GM12878 (cell line): ENCODE measurements around the gene TMEM161B. TPM values are rescaled to one million over a fixed set of nuclear protein-coding genes. Genes with fewer than 3 reads are reported as not detected.

Experiments
- ATAC-seq: fragments of 200-7000 bp; cut with Tn5 transposase; 3 replicates; pipeline ENCODE4 v1.9.1; 2020; ENCODE audit warnings: mild to moderate bottlenecking, moderate library complexity
- BruUV-seq: library from RNA; stranded (reverse); fragments of 400-500 nt; replicated peaks from 2 replicates; lab custom pipeline; 2021; lab: Mats Ljungman, UMichigan
- CTCF ChIA-PET: fragments of 300-600 bp; sonication (Branson Sonifier 250); formaldehyde crosslinking; extraction: SDS; loops from one replicate; lab custom pipeline; 2021; ENCODE audit warnings: inconsistent platforms; lab: Yijun Ruan, JAX
- POLR2A ChIA-PET: fragments of 350-600 bp; formaldehyde crosslinking; extraction: SDS; loops from one replicate; lab custom pipeline; 2021; ENCODE audit warnings: inconsistent platforms; lab: Charles Lee
- RAD21 ChIA-PET: fragments of 300-600 bp; sonication (Branson Sonifier 250); formaldehyde crosslinking; loops from one replicate; lab custom pipeline; 2023; ENCODE audit warnings: antibody characterized with exemption; ENCODE audit not compliant: unreplicated experiment; lab: Charles Lee
- SMC1A ChIA-PET: fragments of 300-600 bp; sonication (Branson Sonifier 250); formaldehyde crosslinking; loops from one replicate; lab custom pipeline; 2023; ENCODE audit not compliant: unreplicated experiment, uncharacterized antibody; lab: Charles Lee
- DNase-seq: peaks from one replicate; pipeline ENCODE4 v3.0.0-alpha.2; 2011; ENCODE audit warnings: low read depth, low spot score
- FAIRE-seq: peaks from 3 replicates; lab custom pipeline; 2011; peaks lifted over from hg19 to GRCh38; lab: Jason Lieb, UNC
- H2AFZ ChIP-seq: 2 replicates; pipeline ENCODE4 v1.6.0; 2011; ENCODE audit warnings: low read depth, low read length, control low read depth; ENCODE audit not compliant: control insufficient read depth
- H3K27ac ChIP-seq: 2 replicates; pipeline ENCODE4 v1.5.1; 2011; ENCODE audit warnings: control low read depth; ENCODE audit not compliant: control insufficient read depth, insufficient read depth
- H3K27me3 ChIP-seq, 2 experiments: replicated peaks in 1 of 2; 2 replicates each; pipeline versions ENCODE4 v1.6.0 to v1.6.1; 2011; ENCODE audit warnings: low read length in 1 of 2; ENCODE audit not compliant: control insufficient read depth in 2 of 2, insufficient read depth in 2 of 2
- H3K36me3 ChIP-seq, 2 experiments: 2 replicates each; pipeline ENCODE4 v1.5.1; 2011; ENCODE audit warnings: low read length in 1 of 2; ENCODE audit not compliant: control insufficient read depth in 2 of 2, insufficient read depth in 2 of 2
- H3K4me1 ChIP-seq: 2 replicates; pipeline ENCODE4 v1.6.1; 2011; ENCODE audit warnings: mild to moderate bottlenecking, low read length, moderate library complexity, mixed read lengths; ENCODE audit not compliant: control insufficient read depth, insufficient read depth
- H3K4me2 ChIP-seq: 2 replicates; pipeline ENCODE4 v1.6.0; 2011; ENCODE audit warnings: control low read depth; ENCODE audit not compliant: control insufficient read depth, insufficient read depth
- H3K4me3 ChIP-seq: fragments of 200-600 bp; sonication (generic); 2 replicates; pipeline ENCODE4 v1.5.1; 2016
- H3K79me2 ChIP-seq: 2 replicates; pipeline ENCODE4 v1.6.0; 2011; ENCODE audit warnings: low read length; ENCODE audit not compliant: control insufficient read depth, insufficient read depth
- H3K9ac ChIP-seq: 2 replicates; pipeline ENCODE4 v1.8.0; 2011; ENCODE audit warnings: low read length, control low read depth, mixed read lengths; ENCODE audit not compliant: control insufficient read depth, insufficient read depth
- H3K9me3 ChIP-seq: replicated peaks from 3 replicates; pipeline ENCODE4 v1.5.1; 2011; ENCODE audit warnings: mild to moderate bottlenecking, low read length; ENCODE audit not compliant: control insufficient read depth, insufficient read depth
- H4K20me1 ChIP-seq: 2 replicates; pipeline ENCODE4 v1.6.0; 2011; ENCODE audit not compliant: control insufficient read depth, insufficient read depth
- FOXM1 ChIP-seq: IDR thresholded peaks from 2 replicates; pipeline ENCODE4 v1.6.1; 2012; ENCODE audit warnings: low read depth, mild to moderate bottlenecking, inconsistent platforms, low read length, moderate library complexity
- POU2F2 ChIP-seq: IDR thresholded peaks from 3 replicates; pipeline ENCODE4 v1.6.1; 2011; ENCODE audit warnings: low read depth, mild to moderate bottlenecking, low read length, borderline replicate concordance
- WRNIP1 ChIP-seq: IDR thresholded peaks from 2 replicates; pipeline ENCODE4 v1.6.1; 2011; ENCODE audit warnings: low read depth, low read length, improper control_type of control experiment, borderline replicate concordance
- ZBED1 ChIP-seq: IDR thresholded peaks from 2 replicates; pipeline ENCODE4 v1.6.1; 2016; ENCODE audit warnings: borderline replicate concordance
- WGBS: methylation state at CpG from one replicate; pipeline ENCODE4 v1.1.6; 2016; ENCODE audit warnings: low lambda C conversion rate; ENCODE audit not compliant: insufficient replicate concordance, insufficient coverage; ENCODE audit errors: missing lambda C conversion rate; 5-methylcytosine and 5-hydroxymethylcytosine counted together
- in situ Hi-C: fragments of 300-500 bp; cut with MboI; formaldehyde crosslinking; loops from 9 replicates; pipeline ENCODE4 v1.14.3; 2018; ENCODE audit warnings: mixed read lengths
- intact Hi-C: fragments of 100-400 bp; cut with micrococcal nuclease; formaldehyde crosslinking; loops from one replicate; pipeline ENCODE4 v1.14.2; 2022; ENCODE audit not compliant: unreplicated experiment
- polyA plus RNA-seq, 11 experiments: library from polyadenylated mRNA; depleted of rRNA in 4 of 11; unstranded in 6 of 11; stranded (reverse) in 5 of 11; fragments of >200 nt; fragmentation: Nextera tagmentation in 4 of 11; fragmentation: Illumina TruSeq in 1 of 11; extraction: Ambion mirVana in 4 of 11; extraction: Trizol in 1 of 11; gene quantifications; 1 replicate in 1 of 11; 2 replicates in 10 of 11; pipeline versions ENCODE4 v1.2.1 to v1.2.3, GENCODE V29; 2011 to 2016; ENCODE audit warnings: inconsistent platforms in 2 of 11, missing spikeins in 2 of 11, low read depth in 1 of 11
- total RNA-seq, 4 experiments: library from RNA; depleted of rRNA in 3 of 4; stranded (reverse); fragments of >200 nt in 3 of 4; fragmentation: Illumina TruSeq in 1 of 4; extraction: Trizol in 1 of 4; gene quantifications; 2 replicates each; pipeline versions ENCODE4 v1.2.1 to v1.2.3, GENCODE V29; 2013 to 2021
- TF ChIP-seq, protein P1 (sequence below): fragments of 450-650 bp; IDR thresholded peaks from 2 replicates; pipeline ENCODE4 v1.6.1; 2017; ENCODE audit warnings: antibody characterized with exemption, mild to moderate bottlenecking, moderate library complexity

The TMEM161B gene
- total and polyA plus RNA-seq, 10 of the 15 experiments (the other 5 are each of a cell fraction or from before 2014, with no cell fraction given), result 13.8 to 38.9 (median 25.0) TPM

DNA sequence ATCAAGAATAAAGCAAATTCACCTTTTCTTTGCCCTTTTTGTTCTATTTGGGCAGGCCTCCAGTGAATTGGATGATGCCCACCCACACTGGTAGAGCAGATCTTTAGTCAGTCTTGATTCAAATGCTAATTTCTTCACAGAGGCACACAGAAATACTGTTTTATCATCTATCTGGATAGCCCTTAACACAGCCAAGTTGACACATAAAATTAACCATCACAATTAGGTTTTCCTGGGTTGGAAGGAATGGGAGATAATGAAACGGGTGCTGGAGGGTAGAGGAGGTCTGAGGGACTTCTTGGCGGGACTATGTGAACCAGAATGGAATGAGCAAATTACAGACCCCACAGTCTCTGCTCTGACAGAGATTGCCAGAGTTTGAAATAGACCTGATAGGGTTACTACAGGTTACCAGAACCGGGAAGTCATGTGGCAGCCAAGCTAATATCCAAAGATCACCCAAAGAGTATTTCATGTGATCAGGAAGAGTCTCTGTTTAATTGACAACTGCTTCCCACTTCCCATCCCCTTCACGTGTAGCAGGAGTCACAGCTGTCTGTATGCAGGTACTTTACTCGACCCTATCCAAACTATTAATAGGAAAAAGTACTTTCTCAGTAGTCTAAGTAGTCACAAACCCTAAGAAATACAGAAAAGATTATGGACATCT lies 20.0 kb upstream of the TMEM161B start:
- H3K27ac ChIP-seq, result no peak overlapping the region
- no peak overlapping the region for H3K9ac ChIP-seq
- no peak overlapping the region for H2AFZ ChIP-seq
- ATAC-seq (no peak), DNase-seq (no peak), FAIRE-seq (no peak)
- intact Hi-C loops, result no loop called here
- RAD21 ChIA-PET, result no interaction called here
- CTCF ChIA-PET, result no interaction called here
- BruUV-seq, result no TSS peak
- no peaks in the 10 kb centered on the region for H3K9me3 ChIP-seq
- POLR2A ChIA-PET, result no interaction called here
- SMC1A ChIA-PET, result interaction anchor here (0.6 kb wide), 1 partner anchor 10 kb away, joined by 3 read pairs; no protein-coding TSS in a partner anchor
- no peaks in the 10 kb centered on the region for H3K4me1 ChIP-seq
- H4K20me1 ChIP-seq, result no peaks in the 10 kb centered on the region
- H3K36me3 ChIP-seq, result 0 out of 4 replicates have a peak, but pooled peaks cover 0 to 1% of the 10 kb centered on the region in 2 experiments
- H3K79me2 ChIP-seq, result no peaks in the 10 kb centered on the region
- 96% methylated on average over 5 of the region's 5 CpGs for WGBS
- no peaks in the 10 kb centered on the region for H3K27me3 ChIP-seq
- in situ Hi-C loops, result no loop called here
- no peak overlapping the region for H3K4me3 ChIP-seq
- no peak overlapping the region for H3K4me2 ChIP-seq
- TF ChIP-seq, protein P1, sequence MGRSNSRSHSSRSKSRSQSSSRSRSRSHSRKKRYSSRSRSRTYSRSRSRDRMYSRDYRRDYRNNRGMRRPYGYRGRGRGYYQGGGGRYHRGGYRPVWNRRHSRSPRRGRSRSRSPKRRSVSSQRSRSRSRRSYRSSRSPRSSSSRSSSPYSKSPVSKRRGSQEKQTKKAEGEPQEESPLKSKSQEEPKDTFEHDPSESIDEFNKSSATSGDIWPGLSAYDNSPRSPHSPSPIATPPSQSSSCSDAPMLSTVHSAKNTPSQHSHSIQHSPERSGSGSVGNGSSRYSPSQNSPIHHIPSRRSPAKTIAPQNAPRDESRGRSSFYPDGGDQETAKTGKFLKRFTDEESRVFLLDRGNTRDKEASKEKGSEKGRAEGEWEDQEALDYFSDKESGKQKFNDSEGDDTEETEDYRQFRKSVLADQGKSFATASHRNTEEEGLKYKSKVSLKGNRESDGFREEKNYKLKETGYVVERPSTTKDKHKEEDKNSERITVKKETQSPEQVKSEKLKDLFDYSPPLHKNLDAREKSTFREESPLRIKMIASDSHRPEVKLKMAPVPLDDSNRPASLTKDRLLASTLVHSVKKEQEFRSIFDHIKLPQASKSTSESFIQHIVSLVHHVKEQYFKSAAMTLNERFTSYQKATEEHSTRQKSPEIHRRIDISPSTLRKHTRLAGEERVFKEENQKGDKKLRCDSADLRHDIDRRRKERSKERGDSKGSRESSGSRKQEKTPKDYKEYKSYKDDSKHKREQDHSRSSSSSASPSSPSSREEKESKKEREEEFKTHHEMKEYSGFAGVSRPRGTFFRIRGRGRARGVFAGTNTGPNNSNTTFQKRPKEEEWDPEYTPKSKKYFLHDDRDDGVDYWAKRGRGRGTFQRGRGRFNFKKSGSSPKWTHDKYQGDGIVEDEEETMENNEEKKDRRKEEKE, result no peak
- no peak for TF ChIP-seq FOXM1
- no peak for TF ChIP-seq ZBED1
- TF ChIP-seq WRNIP1, result no peak
- no peak for TF ChIP-seq POU2F2
